Measurements from ENCODE around the gene ATP11A. TPM values are rescaled to one million over a fixed set of nuclear protein-coding genes. Genes with fewer than 3 reads are reported as not detected.

The ATP11A gene
- total RNA-seq, 4 donors from 2014 or later, result 32.1 to 83.6 (median 46.2) TPM

- WGBS, 2 donors, result 80 to 83% methylated on average over 15 to 24 of the region's 26 CpGs
- no peak for DNase-seq
- Histone ChIP-seq H3K27me3 (no peaks in the 10 kb centered on the region), H3K4me3 (replicated peaks in 1 of 3) (no peak overlapping the region), H3K9me3 (no peaks in the 10 kb centered on the region), H3K4me1 (peaks cover 13 to 33% of the 10 kb centered on the region in 2 donors), H3K27ac (peak overlapping the region in 2 of 3 donors; percentile 83 to 87), H3K36me3 (no peaks in the 10 kb centered on the region)
- TF ChIP-seq POLR2A (IDR thresholded peaks at IDR 0.05), result no peak
- intact Hi-C loops (cut with DNase I), result loop anchor here (5.0 kb wide), 1 partner anchor 82 kb away; no protein-coding TSS in a partner anchor
Observed at GRCh38 chr13:112709825-112710783, 20.3 kb downstream of the ATP11A start.

GRCh38 chr13:112710855-112711527 lies 21.2 kb downstream of the ATP11A start:
- no peak overlapping the region for H3K4me3 ChIP-seq (replicated peaks in 1 of 3)
- DNase-seq, result no peak

DNA sequence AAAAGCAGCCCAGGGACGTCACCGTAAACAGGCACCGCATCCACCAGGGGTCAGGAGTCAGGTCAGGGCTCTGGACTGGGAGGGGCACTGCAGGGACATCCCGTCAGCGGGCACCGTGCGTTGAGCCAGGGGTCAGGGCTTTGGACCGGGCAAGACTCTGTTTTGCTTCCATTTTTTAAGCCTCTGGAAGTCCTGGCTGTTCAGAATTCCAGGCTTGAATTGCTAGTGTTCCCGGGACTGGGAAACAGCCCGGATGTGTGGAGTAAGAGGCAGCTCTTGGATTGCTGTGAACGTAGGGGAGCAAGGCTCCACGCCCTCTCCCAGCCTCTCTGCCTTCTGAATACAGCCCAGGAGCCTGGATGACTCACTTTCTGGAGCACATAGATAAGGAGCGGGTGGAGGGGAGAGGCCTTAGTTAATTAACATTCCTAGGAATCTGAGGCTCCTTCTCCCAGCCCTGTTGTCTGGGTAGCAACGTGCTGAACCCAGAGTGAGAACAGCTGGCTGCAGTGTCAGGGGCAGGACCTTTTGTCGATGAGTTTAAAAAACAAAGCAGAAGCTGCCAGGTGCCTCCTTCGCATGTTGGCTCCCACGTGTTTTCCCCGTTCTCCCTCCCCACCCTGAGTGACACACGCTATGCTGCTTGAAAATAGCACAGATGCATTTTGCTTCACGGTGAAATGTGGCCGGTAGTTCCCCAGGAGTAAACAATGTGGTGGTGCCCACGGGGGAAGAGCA lies 21.9 kb downstream of the ATP11A start:
- H3K4me3 ChIP-seq (replicated peaks in 1 of 3), result no peak overlapping the region
- DNase-seq, result peak; percentile 82 to 88
- no peaks in the 10 kb centered on the region for H3K9me3 ChIP-seq
- peaks cover 19 to 44% of the 10 kb centered on the region in 2 donors for H3K4me1 ChIP-seq
- TF ChIP-seq POLR2A (IDR thresholded peaks at IDR 0.05) (no peak), CTCF (IDR thresholded peaks at IDR 0.05) (no peak)
- 12 to 17% methylated on average over 19 to 22 of the region's 22 CpGs for WGBS, 2 donors
- no peaks in the 10 kb centered on the region for H3K36me3 ChIP-seq
- intact Hi-C loops (cut with DNase I), result loop anchor here (5.0 kb wide), 1 partner anchor 81 kb away; no protein-coding TSS in a partner anchor
- H3K27ac ChIP-seq, result peak overlapping the region; percentile 45 to 87 (median 83)
- no peaks in the 10 kb centered on the region for H3K27me3 ChIP-seq

More at GRCh38 chr13:112710855-112711527, 21.2 kb downstream of the ATP11A start:
- Histone ChIP-seq H3K36me3 (no peaks in the 10 kb centered on the region), H3K27ac (peak overlapping the region; percentile 45 to 87 (median 83)), H3K4me1 (peaks cover 13 to 37% of the 10 kb centered on the region in 2 donors), H3K9me3 (no peaks in the 10 kb centered on the region), H3K27me3 (no peaks in the 10 kb centered on the region)
- TF ChIP-seq POLR2A (IDR thresholded peaks at IDR 0.05) (no peak), CTCF (IDR thresholded peaks at IDR 0.05) (no peak)
- intact Hi-C loops (cut with DNase I), result loop anchor here (5.0 kb wide), 1 partner anchor 81 kb away; no protein-coding TSS in a partner anchor
- 80 to 85% methylated on average over 17 to 20 of the region's 22 CpGs for WGBS, 2 donors

GRCh38 chr13:112712451-112713207 lies 22.8 kb downstream of the ATP11A start:
- Histone ChIP-seq H3K9me3 (no peaks in the 10 kb centered on the region), H3K4me3 (replicated peaks in 1 of 3) (no peak overlapping the region), H3K27me3 (no peaks in the 10 kb centered on the region), H3K36me3 (no peaks in the 10 kb centered on the region), H3K4me1 (peaks cover 25 to 50% of the 10 kb centered on the region in 2 donors), H3K27ac (peak overlapping the region; percentile 45 to 87 (median 83))
- WGBS, 2 donors, result 92 to 94% methylated on average over 13 to 18 of the region's 20 CpGs
- TF ChIP-seq POLR2A (IDR thresholded peaks at IDR 0.05) (no peak), CTCF (IDR thresholded peaks at IDR 0.05) (no peak)
- no peak for DNase-seq
- intact Hi-C loops (cut with DNase I), result loop anchor here (5.0 kb wide), 1 partner anchor 80 kb away; no protein-coding TSS in a partner anchor

All from thyroid gland (tissue), 4 donors.